ENCODE measurements around the gene MAP3K14.

DNA sequence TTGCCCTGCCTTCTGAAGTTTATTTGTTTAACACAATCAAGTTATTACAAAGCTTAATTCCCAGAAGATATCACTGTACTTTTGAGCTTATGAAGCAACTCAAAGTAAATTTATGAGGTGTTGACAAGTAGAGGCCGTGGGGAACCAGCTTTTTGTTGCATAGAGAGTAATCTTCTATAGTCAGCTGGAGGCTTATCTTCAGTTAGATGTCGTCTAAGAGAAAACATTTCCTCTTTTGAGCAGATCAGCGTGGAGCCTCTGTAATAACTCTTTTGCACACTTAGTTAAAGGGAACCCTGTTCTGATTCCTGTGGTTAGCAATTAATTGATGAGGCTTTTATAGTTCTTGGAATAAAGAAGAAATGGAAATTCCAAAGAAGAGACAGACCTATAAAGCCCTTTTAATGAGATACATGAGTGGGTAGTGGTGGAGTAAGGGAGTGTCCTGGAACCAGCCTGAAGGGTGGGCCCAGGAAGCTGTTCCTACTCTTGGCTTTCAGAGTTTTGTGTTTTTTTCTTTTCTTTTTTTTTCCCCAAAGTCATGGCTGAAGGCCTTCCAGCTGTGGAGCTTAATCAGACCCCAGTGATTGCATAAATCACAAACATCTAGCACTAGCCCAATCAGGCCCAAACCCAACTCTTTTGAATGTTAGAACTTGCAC, 28.9 kb upstream of the MAP3K14 start:
- TF ChIP-seq, protein P1, sequence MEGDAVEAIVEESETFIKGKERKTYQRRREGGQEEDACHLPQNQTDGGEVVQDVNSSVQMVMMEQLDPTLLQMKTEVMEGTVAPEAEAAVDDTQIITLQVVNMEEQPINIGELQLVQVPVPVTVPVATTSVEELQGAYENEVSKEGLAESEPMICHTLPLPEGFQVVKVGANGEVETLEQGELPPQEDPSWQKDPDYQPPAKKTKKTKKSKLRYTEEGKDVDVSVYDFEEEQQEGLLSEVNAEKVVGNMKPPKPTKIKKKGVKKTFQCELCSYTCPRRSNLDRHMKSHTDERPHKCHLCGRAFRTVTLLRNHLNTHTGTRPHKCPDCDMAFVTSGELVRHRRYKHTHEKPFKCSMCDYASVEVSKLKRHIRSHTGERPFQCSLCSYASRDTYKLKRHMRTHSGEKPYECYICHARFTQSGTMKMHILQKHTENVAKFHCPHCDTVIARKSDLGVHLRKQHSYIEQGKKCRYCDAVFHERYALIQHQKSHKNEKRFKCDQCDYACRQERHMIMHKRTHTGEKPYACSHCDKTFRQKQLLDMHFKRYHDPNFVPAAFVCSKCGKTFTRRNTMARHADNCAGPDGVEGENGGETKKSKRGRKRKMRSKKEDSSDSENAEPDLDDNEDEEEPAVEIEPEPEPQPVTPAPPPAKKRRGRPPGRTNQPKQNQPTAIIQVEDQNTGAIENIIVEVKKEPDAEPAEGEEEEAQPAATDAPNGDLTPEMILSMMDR (IDR thresholded peaks at IDR 0.05), result no peak
- no peak for TF ChIP-seq POLR2A (IDR thresholded peaks at IDR 0.05)
